Stimulated activated CD4-positive, alpha-beta T cell treated with anti-CD3 and anti-CD28 coated beads, Interleukin-1b, Interleukin-23, amount 100 ng/mL, for 4 hours (primary cell): ENCODE measurements around the gene TRIM43.
"Not testable (repeated sequence)": the region's sequence is repeated elsewhere in the genome, so short reads cannot be mapped to it uniquely, and the experiment has no call there.

ENCODE experiments used
- DNase-seq, 2 donors: peaks; one replicate each; pipeline ENCODE4 v3.0.0-alpha.2; 2020; ENCODE audit warnings: low read depth in 2 of 2

TRIM43 gene

GRCh38 chr2:95641289-95641575, 49.4 kb downstream of the TRIM43 start:
- DNase-seq, result not testable (repeated sequence)

DNA sequence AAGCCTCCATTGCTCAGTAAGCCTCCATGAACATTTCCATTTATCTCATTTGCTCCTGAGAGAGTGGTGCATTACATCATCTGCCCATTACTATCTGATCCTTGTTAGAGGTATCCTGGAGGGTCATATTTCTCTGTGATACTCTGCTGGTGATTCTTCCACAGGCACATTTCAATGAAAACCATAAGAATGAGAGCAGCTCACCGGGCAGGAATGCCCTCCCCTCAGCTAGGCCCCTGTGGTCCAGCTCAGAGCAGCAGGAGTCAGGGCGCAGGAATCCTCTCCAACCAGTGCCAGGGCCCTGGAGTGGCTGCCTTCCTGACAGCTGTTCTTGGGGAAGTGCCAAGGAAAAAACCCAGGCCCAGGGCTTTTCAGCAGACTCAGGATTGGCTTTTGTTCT, 50.0 kb downstream of the TRIM43 start:
- not testable (repeated sequence) for DNase-seq

- not testable (repeated sequence) for DNase-seq
Observed at GRCh38 chr2:95642360-95642759, 50.6 kb downstream of the TRIM43 start.

GRCh38 chr2:95642951-95643350, 51.1 kb downstream of the TRIM43 start:
- DNase-seq, result not testable (repeated sequence)

- DNase-seq, result not testable (repeated sequence)
Observed at GRCh38 chr2:95645312-95645711, 53.5 kb downstream of the TRIM43 start.

GRCh38 chr2:95646274-95646994, 54.6 kb downstream of the TRIM43 start:
- not testable (repeated sequence) for DNase-seq

- DNase-seq, result not testable (repeated sequence)
Observed at GRCh38 chr2:95648894-95649544, 57.2 kb downstream of the TRIM43 start.
